NCI-H524 (cell line): ENCODE measurements around the gene HTR1D.
"Not testable (repeated sequence)": the region's sequence is repeated elsewhere in the genome, so short reads cannot be mapped to it uniquely, and the experiment has no call there.

ENCODE experiments used
- DNase-seq, 2 experiments: peaks; one replicate each; lab custom pipeline; 2025; lab: John Stamatoyannopoulos, UW

The HTR1D gene

GRCh38 chr1:23216771-23217420, 406 bp downstream of the HTR1D start:
- DNase-seq = peak in 1 of 2 experiments; percentile 21

GRCh38 chr1:23215751-23216449, 1.4 kb downstream of the HTR1D start:
- no peak for DNase-seq

- no peak for DNase-seq
These were observed 2.0 kb downstream of the HTR1D start for GRCh38 chr1:23215291-23215690.

- DNase-seq = no peak
These were observed 2.7 kb downstream of the HTR1D start for GRCh38 chr1:23214640-23215039.

- no peak for DNase-seq
These were observed 5.3 kb downstream of the HTR1D start for GRCh38 chr1:23211955-23212354.

- no peak for DNase-seq
These were observed 6.3 kb downstream of the HTR1D start for GRCh38 chr1:23210963-23211362.

GRCh38 chr1:23210351-23210785, 6.9 kb downstream of the HTR1D start:
- DNase-seq = peak in 1 of 2 experiments; percentile 10

GRCh38 chr1:23209770-23210169, 7.5 kb downstream of the HTR1D start:
- no peak for DNase-seq

- no peak for DNase-seq
These were observed 8.8 kb downstream of the HTR1D start for GRCh38 chr1:23208527-23208926.

GRCh38 chr1:23207733-23208132, 9.6 kb downstream of the HTR1D start:
- DNase-seq = peak; percentile 49 to 51

GRCh38 chr1:23202263-23202749, 15.0 kb downstream of the HTR1D start:
- no peak for DNase-seq

GRCh38 chr1:23200883-23201282, 16.4 kb downstream of the HTR1D start:
- no peak for DNase-seq

GRCh38 chr1:23198373-23198772, 18.9 kb downstream of the HTR1D start:
- DNase-seq = no peak

GRCh38 chr1:23196627-23197328, 20.5 kb downstream of the HTR1D start:
- no peak for DNase-seq

GRCh38 chr1:23194119-23194984, 22.9 kb downstream of the HTR1D start:
- peak; percentile 81 to 87 for DNase-seq

- no peak for DNase-seq
These were observed 23.7 kb downstream of the HTR1D start for GRCh38 chr1:23193391-23194118.

GRCh38 chr1:23191199-23191598, 26.1 kb downstream of the HTR1D start:
- DNase-seq = no peak

GRCh38 chr1:23188936-23189452, 28.3 kb downstream of the HTR1D start:
- DNase-seq = not testable (repeated sequence)

GRCh38 chr1:23188434-23188884, 28.8 kb downstream of the HTR1D start:
- no peak for DNase-seq

- DNase-seq = peak in 1 of 2 experiments; percentile 15
These were observed 29.7 kb downstream of the HTR1D start for GRCh38 chr1:23187637-23188036.

- DNase-seq = no peak
These were observed 31.9 kb downstream of the HTR1D start for GRCh38 chr1:23185381-23185780.
